ENCODE data around the gene ADAMTS1.
"Not testable (repeated sequence)": the region's sequence is repeated elsewhere in the genome, so short reads cannot be mapped to it uniquely, and the experiment has no call there.

Gene ADAMTS1

GRCh38 chr21:26845066-26845758 is at the start of gene ADAMTS1:
ADAMTS1 (minus strand) TSS chr21:26845409; CDS start chr21:26844954, 455 bp downstream.
- DNase-seq (ENCODE audit: low read depth, low spot score): peak; percentile 80

- no peak for DNase-seq (ENCODE audit: low read depth, low spot score)
Observed at GRCh38 chr21:26892151-26892550, 46.9 kb upstream of the ADAMTS1 start.

DNA sequence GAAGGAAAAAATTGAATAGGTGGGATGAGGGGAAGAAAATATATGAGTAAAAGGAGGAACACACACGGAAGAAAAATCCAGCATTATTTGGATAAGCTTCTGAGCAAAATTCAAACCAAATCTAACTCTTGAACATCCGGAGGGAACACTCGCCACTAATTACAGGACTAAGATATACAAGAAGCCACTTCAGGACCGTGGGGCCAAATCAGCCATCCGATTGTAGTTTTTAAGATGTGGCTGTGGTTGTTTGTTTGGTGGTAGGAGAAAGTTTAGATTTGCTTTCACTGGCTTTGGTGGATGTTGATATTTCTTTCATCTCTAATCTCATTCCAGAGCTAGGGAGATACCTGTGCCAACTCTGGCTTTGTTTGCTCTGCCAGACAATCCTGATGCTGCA is 43.7 kb upstream of the ADAMTS1 start:
- peak; percentile 4 for DNase-seq (ENCODE audit: low read depth, low spot score)

- DNase-seq (ENCODE audit: low read depth, low spot score): peak; percentile 14
Observed at GRCh38 chr21:26888256-26888655, 43.0 kb upstream of the ADAMTS1 start.

GRCh38 chr21:26887251-26887650 is 42.0 kb upstream of the ADAMTS1 start:
- DNase-seq (ENCODE audit: low read depth, low spot score): peak; percentile 6

- DNase-seq (ENCODE audit: low read depth, low spot score): no peak
Observed at GRCh38 chr21:26884436-26884835, 39.2 kb upstream of the ADAMTS1 start.

DNA sequence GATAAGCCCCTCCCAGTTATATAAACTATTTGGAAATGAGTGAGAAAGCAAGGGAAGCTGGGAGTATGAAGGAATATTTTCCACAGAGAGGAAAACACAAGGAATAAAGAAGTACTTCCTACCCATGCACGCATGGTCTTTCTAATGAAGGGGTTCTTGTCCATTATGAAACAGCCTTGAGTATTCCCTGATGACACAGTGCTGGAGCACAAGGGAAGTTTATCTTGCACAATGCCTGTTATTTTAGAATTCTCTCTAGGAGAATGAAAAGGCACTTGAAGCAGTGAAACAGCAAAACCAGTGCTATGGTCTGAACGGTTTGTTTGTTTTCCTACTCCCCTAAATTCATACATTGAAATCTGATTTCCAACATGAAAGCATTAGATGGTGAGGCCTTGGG is 38.6 kb upstream of the ADAMTS1 start:
- no peak for DNase-seq (ENCODE audit: low read depth, low spot score)

DNA sequence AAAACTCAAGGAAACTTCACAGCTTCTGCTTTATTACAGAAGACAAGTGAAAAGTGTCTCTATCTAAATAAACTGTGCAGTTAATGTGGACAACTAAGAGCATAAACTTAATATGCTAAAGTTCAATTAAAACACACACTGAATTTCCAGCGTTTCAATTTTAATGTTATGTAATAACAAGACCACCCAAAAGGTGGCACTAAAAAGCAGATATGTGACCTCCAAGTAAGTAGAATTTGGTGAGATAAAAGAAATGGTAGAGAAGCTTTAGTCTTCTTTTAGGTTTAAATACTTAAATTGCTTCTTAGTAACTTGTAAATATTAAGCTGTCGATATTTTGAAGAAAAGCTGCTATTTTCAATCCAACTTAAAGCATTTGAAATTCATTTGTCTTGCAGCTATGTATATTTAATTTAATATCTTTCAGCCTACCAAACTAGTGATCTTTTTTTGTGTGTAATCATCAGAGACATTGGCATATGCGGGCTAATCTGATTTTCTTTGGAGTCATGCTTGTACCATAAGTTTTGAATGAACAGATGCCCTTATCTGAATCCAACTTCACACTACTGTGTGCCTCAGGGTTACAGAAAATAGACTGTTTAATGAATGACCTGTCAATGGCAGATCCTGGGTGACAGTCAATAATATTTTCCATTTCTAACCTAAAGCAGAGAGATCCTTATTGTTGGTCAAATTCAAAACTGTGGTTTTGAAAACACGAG is 36.5 kb upstream of the ADAMTS1 start:
- DNase-seq (ENCODE audit: low read depth, low spot score): peak; percentile 36

DNA sequence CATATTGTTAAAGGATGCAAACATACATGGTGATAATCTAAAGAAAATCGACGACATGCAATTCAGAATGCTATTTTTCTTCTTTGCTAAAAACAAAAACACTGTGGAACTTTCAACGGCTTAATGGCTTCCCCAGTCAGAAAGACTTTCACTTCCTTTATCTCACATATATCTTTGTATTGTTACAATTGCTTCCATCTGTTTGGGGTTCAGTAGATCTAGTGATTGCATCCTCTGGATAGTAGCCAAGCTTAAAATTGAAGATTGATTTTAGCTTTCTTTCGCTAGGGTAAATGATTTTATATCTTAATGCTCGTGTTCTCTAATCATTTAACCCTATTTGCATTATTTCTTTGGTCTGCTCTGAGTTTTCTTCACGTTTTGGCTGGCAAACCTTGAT is 31.8 kb upstream of the ADAMTS1 start:
- no peak for DNase-seq (ENCODE audit: low read depth, low spot score)

DNA sequence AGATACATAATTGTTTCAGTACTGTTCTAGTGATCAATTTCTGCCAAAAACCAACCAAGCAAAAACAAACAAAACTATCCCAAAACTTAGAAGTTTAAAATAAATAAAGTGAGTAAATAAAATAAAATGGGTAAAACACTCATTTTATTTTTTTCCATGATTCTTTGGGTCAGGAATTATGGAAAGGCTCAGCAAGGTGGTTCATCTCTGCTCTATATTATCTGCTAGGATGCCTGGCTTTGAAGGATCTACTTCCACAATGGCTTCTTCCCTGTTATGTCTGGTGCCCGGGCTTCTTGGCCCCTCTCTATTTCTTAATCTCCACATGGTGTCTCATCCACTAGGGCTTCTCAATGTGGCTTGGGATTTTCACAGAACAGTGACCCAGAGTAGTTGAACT is 29.1 kb upstream of the ADAMTS1 start:
- DNase-seq (ENCODE audit: low read depth, low spot score): no peak

- DNase-seq (ENCODE audit: low read depth, low spot score): no peak
Observed at GRCh38 chr21:26865857-26866256, 20.6 kb upstream of the ADAMTS1 start.

DNA sequence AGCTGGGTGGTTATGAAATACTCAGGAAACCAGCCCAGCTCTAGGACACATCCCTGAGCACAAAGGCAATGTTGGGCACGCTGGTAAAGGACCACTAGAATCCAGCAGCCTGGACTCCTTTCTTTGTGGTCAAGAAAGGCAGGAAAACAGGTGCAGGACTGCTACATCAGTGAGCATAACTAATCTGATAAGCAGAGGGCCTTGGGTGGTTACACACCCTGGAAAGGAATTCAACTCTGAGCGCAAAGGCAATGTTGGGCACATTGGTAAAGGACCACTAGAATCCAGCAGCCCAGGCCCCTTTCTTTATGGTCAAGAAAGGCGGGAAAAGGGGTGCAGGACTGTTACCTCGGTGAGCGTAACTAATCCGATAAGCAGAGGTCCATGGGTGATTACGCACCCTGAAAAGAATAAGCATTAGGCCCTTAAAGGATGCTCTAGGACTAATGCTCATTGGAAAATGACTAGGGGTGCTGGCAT is 11.7 kb upstream of the ADAMTS1 start:
- not testable (repeated sequence) for DNase-seq (ENCODE audit: low read depth, low spot score)

DNA sequence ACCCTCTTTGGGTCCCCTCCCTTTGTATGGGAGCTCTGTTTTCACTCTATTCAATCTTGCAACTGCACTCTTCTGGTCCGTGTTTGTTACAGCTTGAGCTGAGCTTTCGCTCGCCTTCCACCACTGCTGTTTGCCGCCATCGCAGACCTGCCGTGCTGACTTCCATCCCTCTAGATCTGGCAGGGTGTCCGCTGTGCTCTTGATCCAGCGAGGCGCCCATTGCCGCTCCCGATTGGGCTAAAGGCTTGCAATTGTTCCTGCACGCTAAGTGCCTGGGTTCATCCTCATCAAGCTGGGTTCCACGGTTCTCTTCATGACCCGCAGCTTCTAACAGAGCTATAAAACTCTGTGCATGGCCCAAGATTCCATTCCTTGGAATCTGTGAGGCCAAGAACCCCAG is 9.5 kb upstream of the ADAMTS1 start:
- not testable (repeated sequence) for DNase-seq (ENCODE audit: low read depth, low spot score)

GRCh38 chr21:26852423-26852822 is 7.2 kb upstream of the ADAMTS1 start:
- DNase-seq (ENCODE audit: low read depth, low spot score): no peak

- DNase-seq (ENCODE audit: low read depth, low spot score): no peak
Observed at GRCh38 chr21:26851109-26851944, 6.1 kb upstream of the ADAMTS1 start.

- peak; percentile 43 for DNase-seq (ENCODE audit: low read depth, low spot score)
Observed at GRCh38 chr21:26850116-26850643, 5.0 kb upstream of the ADAMTS1 start.

GRCh38 chr21:26849428-26850115 is 4.4 kb upstream of the ADAMTS1 start:
- peak; percentile 65 for DNase-seq (ENCODE audit: low read depth, low spot score)

- DNase-seq (ENCODE audit: low read depth, low spot score): no peak
Observed at GRCh38 chr21:26847921-26848320, 2.7 kb upstream of the ADAMTS1 start.

GRCh38 chr21:26847002-26847401 is 1.8 kb upstream of the ADAMTS1 start:
- DNase-seq (ENCODE audit: low read depth, low spot score): no peak

GRCh38 chr21:26846036-26846931 is 1.1 kb upstream of the ADAMTS1 start:
- peak; percentile 68 for DNase-seq (ENCODE audit: low read depth, low spot score)

- DNase-seq (ENCODE audit: low read depth, low spot score): no peak
Observed at GRCh38 chr21:26845759-26846035, 488 bp upstream of the ADAMTS1 start.

Measured in astrocyte of the hippocampus (primary cell).